Measurements from ENCODE around the gene DCAKD.

DNA sequence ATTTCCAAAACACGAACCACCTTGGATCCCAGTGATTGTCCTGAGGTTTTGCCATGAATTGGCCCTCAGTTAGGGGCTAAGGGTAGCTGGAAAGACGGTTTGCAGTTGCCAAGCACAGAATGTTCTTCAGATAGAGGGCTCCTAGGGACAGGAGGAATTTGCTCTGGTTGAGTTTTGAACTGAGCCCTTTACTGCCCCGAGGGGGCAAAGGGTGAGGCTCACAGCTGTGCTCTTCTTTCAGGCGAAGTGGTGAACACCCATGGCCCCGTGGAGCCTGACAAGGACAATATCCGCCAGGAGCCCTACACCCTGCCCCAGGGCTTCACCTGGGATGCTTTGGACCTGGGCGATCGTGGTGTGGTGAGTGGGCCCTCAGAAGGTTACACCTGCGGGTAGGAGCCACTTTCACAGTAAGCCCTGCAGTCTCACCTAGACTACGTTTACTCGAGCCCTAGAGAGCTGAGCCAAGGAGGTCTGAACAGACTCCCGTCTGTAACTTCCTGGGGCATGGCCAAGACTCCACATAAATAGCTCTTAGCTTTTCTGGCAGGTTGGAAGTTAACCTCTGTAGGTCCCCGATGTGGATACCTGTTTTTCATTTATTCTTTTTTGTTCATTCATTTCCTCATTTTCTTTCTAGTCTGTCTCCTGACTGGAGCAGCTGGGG is 42.1 kb upstream of the DCAKD start:
- no peak for TF ChIP-seq POLR2AphosphoS5 (IDR thresholded peaks at IDR 0.05)
- TF ChIP-seq, protein P1, sequence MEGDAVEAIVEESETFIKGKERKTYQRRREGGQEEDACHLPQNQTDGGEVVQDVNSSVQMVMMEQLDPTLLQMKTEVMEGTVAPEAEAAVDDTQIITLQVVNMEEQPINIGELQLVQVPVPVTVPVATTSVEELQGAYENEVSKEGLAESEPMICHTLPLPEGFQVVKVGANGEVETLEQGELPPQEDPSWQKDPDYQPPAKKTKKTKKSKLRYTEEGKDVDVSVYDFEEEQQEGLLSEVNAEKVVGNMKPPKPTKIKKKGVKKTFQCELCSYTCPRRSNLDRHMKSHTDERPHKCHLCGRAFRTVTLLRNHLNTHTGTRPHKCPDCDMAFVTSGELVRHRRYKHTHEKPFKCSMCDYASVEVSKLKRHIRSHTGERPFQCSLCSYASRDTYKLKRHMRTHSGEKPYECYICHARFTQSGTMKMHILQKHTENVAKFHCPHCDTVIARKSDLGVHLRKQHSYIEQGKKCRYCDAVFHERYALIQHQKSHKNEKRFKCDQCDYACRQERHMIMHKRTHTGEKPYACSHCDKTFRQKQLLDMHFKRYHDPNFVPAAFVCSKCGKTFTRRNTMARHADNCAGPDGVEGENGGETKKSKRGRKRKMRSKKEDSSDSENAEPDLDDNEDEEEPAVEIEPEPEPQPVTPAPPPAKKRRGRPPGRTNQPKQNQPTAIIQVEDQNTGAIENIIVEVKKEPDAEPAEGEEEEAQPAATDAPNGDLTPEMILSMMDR (IDR thresholded peaks at IDR 0.05), result no peak
